Gastrocnemius medialis (tissue), 4 donors: ENCODE data around the gene NSL1.
"Not testable (repeated sequence)": the region's sequence is repeated elsewhere in the genome, so short reads cannot be mapped to it uniquely, and the experiment has no call there.

ENCODE experiments used
- POLR2A ChIP-seq, 2 donors: fragments of 450-650 bp; IDR thresholded peaks; one replicate each; pipeline ENCODE4 v1.6.1; 2017; ENCODE audit warnings: antibody characterized with exemption in 2 of 2, mild to moderate bottlenecking in 2 of 2, moderate library complexity in 2 of 2
- TF ChIP-seq, protein P1 (sequence below), 5 experiments: fragments of 450-650 bp in 3 of 5; fragments of 200-600 bp in 2 of 5; sonication (generic) in 2 of 5; IDR thresholded peaks in 4 of 5; conservative IDR thresholded peaks in 1 of 5; 1 replicate in 4 of 5; 2 replicates in 1 of 5; pipeline ENCODE4 v1.5.1; 2016 to 2019; ENCODE audit warnings: antibody characterized with exemption in 5 of 5, mild to moderate bottlenecking in 3 of 5, moderate library complexity in 3 of 5

DNA sequence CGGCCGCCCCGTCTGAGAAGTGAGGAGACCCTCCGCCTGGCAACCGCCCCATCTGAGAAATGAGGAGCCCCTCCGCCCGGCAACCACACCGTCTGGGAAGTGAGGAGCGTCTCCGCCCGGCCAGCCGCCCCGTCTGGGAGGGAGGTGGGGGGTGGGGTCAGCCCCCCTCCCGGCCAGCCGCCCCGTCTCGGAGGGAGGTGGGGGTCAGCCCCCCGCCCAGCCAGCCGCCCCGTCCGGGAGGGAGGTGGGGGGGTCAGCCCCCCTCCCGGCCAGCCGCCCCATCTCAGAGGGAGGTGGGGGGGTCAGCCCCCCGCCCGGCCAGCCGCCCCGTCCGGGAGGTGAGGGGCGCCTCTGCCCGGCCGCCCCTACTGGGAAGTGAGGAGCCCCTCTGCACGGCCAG lies 12.5 kb downstream of the NSL1 start:
- TF ChIP-seq, protein P1, sequence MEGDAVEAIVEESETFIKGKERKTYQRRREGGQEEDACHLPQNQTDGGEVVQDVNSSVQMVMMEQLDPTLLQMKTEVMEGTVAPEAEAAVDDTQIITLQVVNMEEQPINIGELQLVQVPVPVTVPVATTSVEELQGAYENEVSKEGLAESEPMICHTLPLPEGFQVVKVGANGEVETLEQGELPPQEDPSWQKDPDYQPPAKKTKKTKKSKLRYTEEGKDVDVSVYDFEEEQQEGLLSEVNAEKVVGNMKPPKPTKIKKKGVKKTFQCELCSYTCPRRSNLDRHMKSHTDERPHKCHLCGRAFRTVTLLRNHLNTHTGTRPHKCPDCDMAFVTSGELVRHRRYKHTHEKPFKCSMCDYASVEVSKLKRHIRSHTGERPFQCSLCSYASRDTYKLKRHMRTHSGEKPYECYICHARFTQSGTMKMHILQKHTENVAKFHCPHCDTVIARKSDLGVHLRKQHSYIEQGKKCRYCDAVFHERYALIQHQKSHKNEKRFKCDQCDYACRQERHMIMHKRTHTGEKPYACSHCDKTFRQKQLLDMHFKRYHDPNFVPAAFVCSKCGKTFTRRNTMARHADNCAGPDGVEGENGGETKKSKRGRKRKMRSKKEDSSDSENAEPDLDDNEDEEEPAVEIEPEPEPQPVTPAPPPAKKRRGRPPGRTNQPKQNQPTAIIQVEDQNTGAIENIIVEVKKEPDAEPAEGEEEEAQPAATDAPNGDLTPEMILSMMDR (IDR thresholded peaks at IDR 0.05 in 4 of 5, conservative IDR thresholded peaks at IDR 0.05 in 1 of 5), result not testable (repeated sequence)
- TF ChIP-seq POLR2A (IDR thresholded peaks at IDR 0.05), result not testable (repeated sequence)
